Adrenal gland (tissue), 5 donors: ENCODE data around the gene POTEH.
"Not testable (repeated sequence)": the region's sequence is repeated elsewhere in the genome, so short reads cannot be mapped to it uniquely, and the experiment has no call there.

Source experiments
- CTCF ChIP-seq, 6 experiments: fragments of 450-650 bp in 4 of 6; fragments of 200-600 bp in 2 of 6; sonication (generic) in 1 of 6; IDR thresholded peaks; 1 replicate in 5 of 6; 2 replicates in 1 of 6; pipeline versions ENCODE4 v1.5.1 to v1.8.0; 2016 to 2021; ENCODE audit warnings: antibody characterized with exemption in 6 of 6, mild to moderate bottlenecking in 2 of 6, moderate library complexity in 1 of 6
- POLR2A ChIP-seq, 2 donors: fragments of 450-650 bp; IDR thresholded peaks; one replicate each; pipeline ENCODE4 v1.6.1; 2017; ENCODE audit warnings: antibody characterized with exemption in 2 of 2, mild to moderate bottlenecking in 2 of 2, moderate library complexity in 1 of 2
- donor health status: DM: no; HTN: no; CAD: no.

- not testable (repeated sequence) for TF ChIP-seq POLR2A, CTCF (IDR thresholded peaks at IDR 0.05)
Measured at GRCh38 chr22:15669430-15669829, 20.4 kb upstream of the POTEH start.
